Liver (tissue), 9 donors: ENCODE results near the gene CAMSAP1. TPM values are rescaled to one million over a fixed set of nuclear protein-coding genes. Genes with fewer than 3 reads are reported as not detected.

Experiments used
- DNase-seq: peaks from one replicate; pipeline ENCODE4 v3.0.0-alpha.2; 2017; ENCODE audit warnings: low spot score
- H3K27ac ChIP-seq, 2 donors: one replicate each; pipeline ENCODE4 v1.7.0; 2013; ENCODE audit warnings: inconsistent platforms in 2 of 2, low read length in 2 of 2, control low read depth in 1 of 2, low read depth in 1 of 2, mild to moderate bottlenecking in 1 of 2
- H3K27me3 ChIP-seq, 4 donors: one replicate each; pipeline versions ENCODE4 v1.6.1 to v1.7.0; 2013; ENCODE audit warnings: low read length in 3 of 4, inconsistent platforms in 1 of 4, mild to moderate bottlenecking in 1 of 4, moderate library complexity in 1 of 4; ENCODE audit not compliant: control insufficient read depth in 4 of 4, insufficient read depth in 4 of 4
- H3K36me3 ChIP-seq, 4 donors: one replicate each; pipeline versions ENCODE4 v1.6.1 to v1.7.0; 2013; ENCODE audit warnings: low read length in 3 of 4, mild to moderate bottlenecking in 3 of 4, low read depth in 1 of 4, moderate library complexity in 1 of 4; ENCODE audit not compliant: control insufficient read depth in 4 of 4, insufficient read depth in 3 of 4
- H3K4me1 ChIP-seq, 4 donors: one replicate each; pipeline versions ENCODE4 v1.6.1 to v1.7.0; 2013; ENCODE audit warnings: low read length in 3 of 4, mild to moderate bottlenecking in 3 of 4, moderate library complexity in 1 of 4; ENCODE audit not compliant: control insufficient read depth in 4 of 4, insufficient read depth in 4 of 4
- H3K4me3 ChIP-seq, 3 donors: one replicate each; pipeline versions ENCODE4 v1.6.1 to v1.7.0; 2013; ENCODE audit warnings: low read length in 3 of 3, control low read depth in 1 of 3, low read depth in 1 of 3, mild to moderate bottlenecking in 1 of 3
- H3K9ac ChIP-seq, 2 donors: one replicate each; pipeline ENCODE4 v1.7.0; 2013; ENCODE audit warnings: low read length in 2 of 2, mild to moderate bottlenecking in 2 of 2, moderate library complexity in 2 of 2, control low read depth in 1 of 2, low read depth in 1 of 2
- H3K9me3 ChIP-seq, 4 donors: one replicate each; pipeline versions ENCODE4 v1.6.1 to v1.7.0; 2013; ENCODE audit warnings: low read length in 3 of 4; ENCODE audit not compliant: control insufficient read depth in 4 of 4
- ATF3 ChIP-seq: IDR thresholded peaks from 2 replicates; pipeline ENCODE4 v1.6.1; 2016; ENCODE audit warnings: antibody characterized with exemption
- CTCF ChIP-seq: fragments of 150-350 bp; IDR thresholded peaks from 2 replicates; pipeline ENCODE4 v1.5.1; 2017; ENCODE audit warnings: improper control_type of control experiment, low read depth, low read length; ENCODE audit not compliant: missing input control
- EGR1 ChIP-seq, 2 donors: IDR thresholded peaks; 2 replicates each; pipeline ENCODE4 v1.6.1; 2016 to 2018; ENCODE audit warnings: antibody characterized with exemption in 2 of 2, low read depth in 2 of 2
- FOXA1 ChIP-seq: IDR thresholded peaks from 2 replicates; pipeline ENCODE4 v1.6.1; 2016; ENCODE audit warnings: antibody characterized with exemption
- FOXA2 ChIP-seq: IDR thresholded peaks from 2 replicates; pipeline ENCODE4 v1.6.1; 2016; ENCODE audit warnings: antibody characterized with exemption
- GABPA ChIP-seq, 2 donors: IDR thresholded peaks in 1 of 2; conservative IDR thresholded peaks in 1 of 2; 2 replicates each; pipeline ENCODE4 v1.6.1; 2016; ENCODE audit warnings: antibody characterized with exemption in 2 of 2, mild to moderate bottlenecking in 1 of 2, moderate library complexity in 1 of 2
- HNF4A ChIP-seq, 2 donors: conservative IDR thresholded peaks; 2 replicates each; pipeline ENCODE4 v1.6.1; 2016; ENCODE audit warnings: antibody characterized with exemption in 2 of 2, mild to moderate bottlenecking in 2 of 2
- HNF4G ChIP-seq: IDR thresholded peaks from 2 replicates; pipeline ENCODE4 v1.6.1; 2016; ENCODE audit warnings: antibody characterized with exemption
- JUND ChIP-seq, 2 donors: IDR thresholded peaks; 2 replicates each; pipeline ENCODE4 v1.6.1; 2016; ENCODE audit warnings: antibody characterized with exemption in 2 of 2
- NR2F2 ChIP-seq: IDR thresholded peaks from 2 replicates; pipeline ENCODE4 v1.6.1; 2016; ENCODE audit warnings: antibody characterized with exemption
- RAD21 ChIP-seq, 2 donors: IDR thresholded peaks; 2 replicates each; pipeline ENCODE4 v1.6.1; 2016; ENCODE audit warnings: antibody characterized with exemption in 2 of 2, mild to moderate bottlenecking in 2 of 2
- RXRA ChIP-seq, 2 donors: IDR thresholded peaks; 2 replicates each; pipeline ENCODE4 v1.6.1; 2017 to 2018; ENCODE audit warnings: antibody characterized with exemption in 2 of 2, mild to moderate bottlenecking in 1 of 2
- SP1 ChIP-seq: IDR thresholded peaks from 2 replicates; pipeline ENCODE4 v1.6.1; 2018; ENCODE audit warnings: antibody characterized with exemption, mild to moderate bottlenecking
- TAF1 ChIP-seq: conservative IDR thresholded peaks from 2 replicates; pipeline ENCODE4 v1.6.1; 2016; ENCODE audit warnings: antibody characterized with exemption, mild to moderate bottlenecking
- YY1 ChIP-seq: IDR thresholded peaks from 2 replicates; pipeline ENCODE4 v1.6.1; 2016; ENCODE audit warnings: antibody characterized with exemption, mild to moderate bottlenecking
- ZBTB33 ChIP-seq: IDR thresholded peaks from 2 replicates; pipeline ENCODE4 v1.6.1; 2016; ENCODE audit warnings: antibody characterized with exemption
- WGBS: extraction: QIAGEN DNeasy Blood & Tissue Kit; methylation state at CpG from one replicate; pipeline ENCODE4 v1.1.7; 2013; 5-methylcytosine and 5-hydroxymethylcytosine counted together
- polyA plus RNA-seq, 2 donors: library from polyadenylated mRNA; stranded (reverse) in 1 of 2; unstranded in 1 of 2; fragments of 200-250 nt in 1 of 2; fragments of >200 nt in 1 of 2; fragmentation: Nextera tagmentation in 1 of 2; extraction: Ambion mirVana in 1 of 2; gene quantifications; one replicate each; pipeline versions ENCODE4 v1.2.1 to v1.2.3, GENCODE V29; 2013 to 2015
- total RNA-seq, 2 donors: library from RNA; depleted of rRNA; stranded (reverse); fragments of >200 nt; gene quantifications; one replicate each; pipeline ENCODE4 v1.2.3, GENCODE V29; 2014
- TF ChIP-seq, protein P1 (sequence below): IDR thresholded peaks from 2 replicates; pipeline ENCODE4 v1.6.1; 2016; ENCODE audit warnings: antibody characterized with exemption
- TF ChIP-seq, protein P2 (sequence below): IDR thresholded peaks from 2 replicates; pipeline ENCODE4 v1.6.1; 2016; ENCODE audit warnings: antibody characterized with exemption, mild to moderate bottlenecking
- donor health status: healthy.
- donor health status: healthy.
- donor health status: healthy.
- donor health status: healthy.
- donor health status: healthy.

CAMSAP1 gene
- total and polyA plus RNA-seq, 4 donors = 0.97 to 6.4 (median 5.1) TPM

GRCh38 chr9:135908093-135908753 is 877 bp upstream of the CAMSAP1 start:
- Histone ChIP-seq H3K4me3 (peak overlapping the region; percentile 61 to 87 (median 85)), H3K9ac (no peak overlapping the region), H3K27ac (peak overlapping the region; percentile 66 to 82), H3K36me3 (peaks cover under 1 to 17% (median 5%) of the 10 kb centered on the region in 4 donors), H3K4me1 (peaks cover 8 to 30% (median 23%) of the 10 kb centered on the region in 4 donors), H3K9me3 (peaks cover 0 to 2% (median under 1%) of the 10 kb centered on the region in 4 donors), H3K27me3 (no peaks in the 10 kb centered on the region)
- no peak for DNase-seq
- no peak for TF ChIP-seq NR2F2
- TF ChIP-seq HNF4A (conservative IDR thresholded peaks at IDR 0.05) = no peak
- WGBS = 25% methylated on average over 42 of the region's 42 CpGs

GRCh38 chr9:135907006-135907430 is 328 bp downstream of the CAMSAP1 start:
- Histone ChIP-seq H3K9ac (no peak overlapping the region), H3K27ac (peak overlapping the region; percentile 25 to 76), H3K36me3 (peaks cover 0 to 13% (median 2%) of the 10 kb centered on the region in 4 donors), H3K9me3 (no peaks in the 10 kb centered on the region), H3K4me3 (peak overlapping the region; percentile 59 to 88 (median 63)), H3K27me3 (no peaks in the 10 kb centered on the region), H3K4me1 (peaks cover 8 to 30% (median 23%) of the 10 kb centered on the region in 4 donors)
- DNase-seq = no peak
- WGBS = under 1% methylated on average over 69 of the region's 69 CpGs
- TF ChIP-seq ATF3 (no peak), HNF4A (conservative IDR thresholded peaks at IDR 0.05) (no peak), NR2F2 (no peak), HNF4G (no peak), FOXA2 (no peak), GABPA (IDR thresholded peaks at IDR 0.05 in 1 of 2, conservative IDR thresholded peaks at IDR 0.05 in 1 of 2) (no peak), FOXA1 (no peak), RXRA (IDR thresholded peaks at IDR 0.05) (no peak), YY1 (no peak), ZBTB33 (no peak), EGR1 (IDR thresholded peaks at IDR 0.05; ENCODE audit: low read depth in 2 of 2) (no peak), JUND (IDR thresholded peaks at IDR 0.05) (no peak), TAF1 (no peak), CTCF (no peak), SP1 (no peak), RAD21 (IDR thresholded peaks at IDR 0.05) (no peak)
- TF ChIP-seq, protein P1, sequence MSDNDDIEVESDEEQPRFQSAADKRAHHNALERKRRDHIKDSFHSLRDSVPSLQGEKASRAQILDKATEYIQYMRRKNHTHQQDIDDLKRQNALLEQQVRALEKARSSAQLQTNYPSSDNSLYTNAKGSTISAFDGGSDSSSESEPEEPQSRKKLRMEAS = no peak
- TF ChIP-seq, protein P2, sequence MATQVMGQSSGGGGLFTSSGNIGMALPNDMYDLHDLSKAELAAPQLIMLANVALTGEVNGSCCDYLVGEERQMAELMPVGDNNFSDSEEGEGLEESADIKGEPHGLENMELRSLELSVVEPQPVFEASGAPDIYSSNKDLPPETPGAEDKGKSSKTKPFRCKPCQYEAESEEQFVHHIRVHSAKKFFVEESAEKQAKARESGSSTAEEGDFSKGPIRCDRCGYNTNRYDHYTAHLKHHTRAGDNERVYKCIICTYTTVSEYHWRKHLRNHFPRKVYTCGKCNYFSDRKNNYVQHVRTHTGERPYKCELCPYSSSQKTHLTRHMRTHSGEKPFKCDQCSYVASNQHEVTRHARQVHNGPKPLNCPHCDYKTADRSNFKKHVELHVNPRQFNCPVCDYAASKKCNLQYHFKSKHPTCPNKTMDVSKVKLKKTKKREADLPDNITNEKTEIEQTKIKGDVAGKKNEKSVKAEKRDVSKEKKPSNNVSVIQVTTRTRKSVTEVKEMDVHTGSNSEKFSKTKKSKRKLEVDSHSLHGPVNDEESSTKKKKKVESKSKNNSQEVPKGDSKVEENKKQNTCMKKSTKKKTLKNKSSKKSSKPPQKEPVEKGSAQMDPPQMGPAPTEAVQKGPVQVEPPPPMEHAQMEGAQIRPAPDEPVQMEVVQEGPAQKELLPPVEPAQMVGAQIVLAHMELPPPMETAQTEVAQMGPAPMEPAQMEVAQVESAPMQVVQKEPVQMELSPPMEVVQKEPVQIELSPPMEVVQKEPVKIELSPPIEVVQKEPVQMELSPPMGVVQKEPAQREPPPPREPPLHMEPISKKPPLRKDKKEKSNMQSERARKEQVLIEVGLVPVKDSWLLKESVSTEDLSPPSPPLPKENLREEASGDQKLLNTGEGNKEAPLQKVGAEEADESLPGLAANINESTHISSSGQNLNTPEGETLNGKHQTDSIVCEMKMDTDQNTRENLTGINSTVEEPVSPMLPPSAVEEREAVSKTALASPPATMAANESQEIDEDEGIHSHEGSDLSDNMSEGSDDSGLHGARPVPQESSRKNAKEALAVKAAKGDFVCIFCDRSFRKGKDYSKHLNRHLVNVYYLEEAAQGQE = no peak
